Naive thymus-derived CD4-positive, alpha-beta T cell (primary cell): ENCODE measurements around the gene TEX22. TPM values are rescaled to one million over a fixed set of nuclear protein-coding genes. Genes with fewer than 3 reads are reported as not detected.
A peak's percentile ranks its signal among the peaks of the same experiment; 100 is the strongest.

Experiments
- ATAC-seq: fragments of 150-1000 bp; cut with Tn5 transposase; 2 replicates; pipeline ENCODE4 v1.10.0; 2021; ENCODE audit warnings: mild to moderate bottlenecking, moderate library complexity
- CTCF ChIA-PET: fragments of 350-600 bp; sonication (Branson Sonifier 250); formaldehyde crosslinking; loops from one replicate; lab custom pipeline; 2021; ENCODE audit warnings: antibody characterized with exemption; lab: Charles Lee
- POLR2A ChIA-PET: fragments of 350-600 bp; sonication (Branson Sonifier 250); formaldehyde crosslinking; loops from one replicate; lab custom pipeline; 2021; ENCODE audit warnings: antibody characterized with exemption, inconsistent platforms; lab: Charles Lee
- DNase-seq, 9 donors: peaks; one replicate each; pipeline versions ENCODE4 v3.0.0 to v3.0.0-alpha.2; 2020 to 2022; ENCODE audit warnings: mixed read lengths in 1 of 9
- H3K27ac ChIP-seq: one replicate; pipeline ENCODE4 v1.7.0; 2013; ENCODE audit warnings: mild to moderate bottlenecking, low read depth, low read length, moderate library complexity
- H3K27me3 ChIP-seq, 2 donors: one replicate each; pipeline ENCODE4 v1.7.0; 2013; ENCODE audit warnings: low read length in 2 of 2, mild to moderate bottlenecking in 2 of 2, moderate library complexity in 2 of 2; ENCODE audit not compliant: control insufficient read depth in 2 of 2, insufficient read depth in 2 of 2
- H3K36me3 ChIP-seq, 3 experiments: 1 replicate in 2 of 3; 2 replicates in 1 of 3; pipeline ENCODE4 v1.7.0; 2013; ENCODE audit warnings: low read length in 3 of 3, mild to moderate bottlenecking in 3 of 3, moderate library complexity in 1 of 3; ENCODE audit not compliant: insufficient read depth in 3 of 3, control insufficient read depth in 2 of 3
- H3K4me1 ChIP-seq, 2 donors: one replicate each; pipeline ENCODE4 v1.7.0; 2013; ENCODE audit warnings: low read length in 2 of 2, mild to moderate bottlenecking in 2 of 2, moderate library complexity in 1 of 2; ENCODE audit not compliant: control insufficient read depth in 2 of 2, insufficient read depth in 2 of 2
- H3K4me3 ChIP-seq: 2 replicates; pipeline ENCODE4 v1.7.0; 2013; ENCODE audit warnings: mild to moderate bottlenecking, low read length
- H3K9me3 ChIP-seq, 3 experiments: 1 replicate in 2 of 3; 2 replicates in 1 of 3; pipeline ENCODE4 v1.7.0; 2013; ENCODE audit warnings: low read length in 3 of 3; ENCODE audit not compliant: control insufficient read depth in 2 of 3
- H3K27ac Mint-ChIP-seq, 9 donors: one replicate each; pipeline ENCODE4 v1.8.0; 2020 to 2022; ENCODE audit warnings: mixed read lengths in 9 of 9, mild to moderate bottlenecking in 8 of 9, moderate library complexity in 5 of 9, inconsistent platforms in 2 of 9
- H3K27me3 Mint-ChIP-seq, 5 donors: one replicate each; pipeline ENCODE4 v1.8.0; 2021 to 2022; ENCODE audit warnings: mixed read lengths in 5 of 5, mild to moderate bottlenecking in 1 of 5
- H3K36me3 Mint-ChIP-seq, 5 donors: one replicate each; pipeline ENCODE4 v1.8.0; 2020 to 2022; ENCODE audit warnings: mixed read lengths in 5 of 5, mild to moderate bottlenecking in 3 of 5, inconsistent platforms in 1 of 5
- H3K4me1 Mint-ChIP-seq, 7 donors: one replicate each; pipeline ENCODE4 v1.8.0; 2020 to 2022; ENCODE audit warnings: mixed read lengths in 7 of 7, mild to moderate bottlenecking in 3 of 7, inconsistent platforms in 1 of 7
- H3K4me3 Mint-ChIP-seq, 10 donors: one replicate each; pipeline ENCODE4 v1.8.0; 2020 to 2022; ENCODE audit warnings: mild to moderate bottlenecking in 10 of 10, mixed read lengths in 10 of 10, moderate library complexity in 6 of 10, inconsistent platforms in 2 of 10
- H3K9me3 Mint-ChIP-seq, 11 donors: one replicate each; pipeline ENCODE4 v1.8.0; 2020 to 2022; ENCODE audit warnings: mixed read lengths in 11 of 11, mild to moderate bottlenecking in 4 of 11, inconsistent platforms in 1 of 11, moderate library complexity in 1 of 11
- intact Hi-C, 2 donors: fragments of 100-400 bp; cut with micrococcal nuclease; formaldehyde crosslinking; loops; one replicate each; pipeline ENCODE4 v1.15.1; 2023
- polyA plus RNA-seq, 2 donors: library from polyadenylated mRNA; unstranded; fragments of 300-500 nt; fragmentation: Illumina TruSeq; gene quantifications; one replicate each; pipeline ENCODE4 v1.2.3, GENCODE V29; 2021
- total RNA-seq, 6 experiments: library from RNA in 5 of 6; stranded (reverse) in 5 of 6; gene quantifications; 1 replicate in 5 of 6; 2 replicates in 1 of 6; pipeline ENCODE4 v1.2.3 and lab custom pipeline; 2021 to 2026

The TEX22 gene
- total and polyA plus RNA-seq, 7 experiments from 2014 or later: 0.21 to 10.5 (median 2.4) TPM

DNA sequence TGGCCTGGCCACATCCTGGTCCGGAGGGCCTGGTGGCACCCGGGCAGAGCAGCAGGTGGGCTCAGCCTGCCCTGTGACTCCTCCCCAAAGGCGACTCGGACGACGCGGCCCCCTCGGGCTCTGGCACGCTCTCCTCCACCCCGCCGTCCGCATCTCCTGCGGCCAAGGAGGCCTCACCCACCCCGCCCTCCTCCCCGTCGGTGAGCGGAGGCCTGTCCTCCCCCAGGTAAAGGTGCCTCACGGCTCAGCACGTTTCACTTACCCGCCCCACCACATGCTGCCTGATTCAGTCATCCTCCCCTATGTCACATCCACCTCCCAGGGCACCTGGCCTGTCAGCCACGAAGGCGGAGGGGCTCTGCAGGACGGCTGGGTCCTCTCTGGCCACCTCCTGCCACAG, 6.8 kb upstream of the TEX22 start:
- no peak for DNase-seq
- Histone ChIP-seq H3K4me1 (no peaks in the 10 kb centered on the region), H3K27ac (no peak overlapping the region), H3K9me3 (no peaks in the 10 kb centered on the region), H3K36me3 (peaks cover 0 to 3% (median 0%) of the 10 kb centered on the region in 3 experiments), H3K4me3 (no peak overlapping the region), H3K27me3 (no peaks in the 10 kb centered on the region)
- no peaks in the 10 kb centered on the region for H3K9me3 Mint-ChIP-seq
- no peaks in the 10 kb centered on the region for H3K36me3 Mint-ChIP-seq
- CTCF ChIA-PET: no interaction called here
- POLR2A ChIA-PET: no interaction called here
- no peaks in the 10 kb centered on the region for H3K27me3 Mint-ChIP-seq
- intact Hi-C loops: no loop called here
- H3K4me3 Mint-ChIP-seq: no peak overlapping the region
- no peak for ATAC-seq
- H3K4me1 Mint-ChIP-seq: peaks cover 0 to 7% (median 4%) of the 10 kb centered on the region in 7 donors
- H3K27ac Mint-ChIP-seq: no peak overlapping the region

DNA sequence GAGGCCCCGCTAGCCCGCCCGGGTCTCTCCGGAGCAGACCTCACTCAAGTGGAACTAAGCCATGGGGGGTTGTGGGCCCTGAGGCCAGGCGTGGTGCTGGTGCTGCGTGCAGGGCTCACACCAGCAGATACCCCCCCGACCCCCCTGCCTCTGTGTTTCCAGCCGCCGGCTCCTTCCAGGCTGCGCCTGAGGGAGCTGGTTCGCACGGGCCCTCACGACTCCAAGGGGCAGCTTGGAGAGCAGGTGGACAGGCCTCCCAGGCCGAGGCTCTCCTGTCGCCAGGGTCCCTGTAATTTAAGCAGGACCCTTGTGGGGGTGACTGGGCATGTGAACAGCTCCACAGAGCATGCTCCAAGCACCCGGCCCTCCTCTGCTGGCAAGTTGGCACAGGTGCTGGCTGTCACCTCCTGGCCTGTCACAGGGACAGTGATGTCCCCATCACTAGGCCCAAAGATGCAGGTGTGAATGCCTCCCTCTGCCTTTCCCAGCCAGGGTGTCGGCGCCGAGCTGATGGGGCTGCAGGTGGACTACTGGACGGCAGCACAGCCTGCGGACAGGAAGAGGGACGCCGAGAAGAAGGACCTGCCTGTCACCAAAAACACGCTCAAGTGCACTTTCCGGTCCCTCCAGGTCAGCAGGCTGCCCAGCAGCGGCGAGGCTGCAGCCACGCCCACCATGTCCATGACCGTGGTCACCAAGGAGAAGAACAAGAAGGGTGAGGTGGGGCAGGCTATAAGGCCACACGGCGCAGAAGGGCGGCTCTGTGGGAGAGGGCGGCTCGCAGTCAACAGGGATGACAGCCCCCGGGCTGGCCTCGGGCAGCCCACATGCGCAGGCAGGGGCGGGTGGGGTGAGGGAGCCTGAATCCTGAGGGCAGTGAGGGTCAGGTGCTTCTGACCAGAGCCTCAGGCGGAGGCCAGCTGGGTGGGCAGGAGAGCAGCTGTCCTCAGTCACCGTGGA, 5.9 kb upstream of the TEX22 start:
- ChIA-PET CTCF (no interaction called here), POLR2A (no interaction called here)
- Mint-ChIP-seq H3K36me3 (no peaks in the 10 kb centered on the region), H3K27ac (no peak overlapping the region), H3K9me3 (no peaks in the 10 kb centered on the region), H3K4me1 (peaks cover 0 to 12% (median 4%) of the 10 kb centered on the region in 7 donors), H3K27me3 (no peaks in the 10 kb centered on the region), H3K4me3 (no peak overlapping the region)
- intact Hi-C loops: no loop called here
- ATAC-seq (no peak), DNase-seq (no peak)
- H3K9me3 ChIP-seq: no peaks in the 10 kb centered on the region
- no peaks in the 10 kb centered on the region for H3K27me3 ChIP-seq
- H3K36me3 ChIP-seq: peaks cover 0 to 3% (median 0%) of the 10 kb centered on the region in 3 experiments
- no peak overlapping the region for H3K27ac ChIP-seq
- H3K4me1 ChIP-seq: peaks cover under 1% of the 10 kb centered on the region in 2 donors
- H3K4me3 ChIP-seq: no peak overlapping the region

GRCh38 chr14:105393151-105393550, 5.2 kb upstream of the TEX22 start:
- H3K27me3 Mint-ChIP-seq: no peaks in the 10 kb centered on the region
- peaks cover 6% of the 10 kb centered on the region in 2 donors for H3K4me1 ChIP-seq
- H3K9me3 ChIP-seq: no peaks in the 10 kb centered on the region
- H3K27ac Mint-ChIP-seq: no peak overlapping the region
- DNase-seq: no peak
- H3K4me3 ChIP-seq: no peak overlapping the region
- POLR2A ChIA-PET: no interaction called here
- H3K27me3 ChIP-seq: no peaks in the 10 kb centered on the region
- H3K4me3 Mint-ChIP-seq: no peak overlapping the region
- intact Hi-C loops: no loop called here
- no peaks in the 10 kb centered on the region for H3K9me3 Mint-ChIP-seq
- H3K27ac ChIP-seq: no peak overlapping the region
- H3K4me1 Mint-ChIP-seq: peaks cover 0 to 17% (median 9%) of the 10 kb centered on the region in 7 donors
- CTCF ChIA-PET: no interaction called here
- no peak for ATAC-seq
- H3K36me3 ChIP-seq: peaks cover 0 to 3% (median 0%) of the 10 kb centered on the region in 3 experiments
- H3K36me3 Mint-ChIP-seq: no peaks in the 10 kb centered on the region

- Mint-ChIP-seq H3K27ac (no peak overlapping the region), H3K9me3 (no peaks in the 10 kb centered on the region)
- H3K4me3 ChIP-seq: no peak overlapping the region
These were observed 3.4 kb upstream of the TEX22 start for GRCh38 chr14:105394714-105395537.

GRCh38 chr14:105395538-105395854, 2.8 kb upstream of the TEX22 start:
- H3K4me3 Mint-ChIP-seq: no peak overlapping the region
- CTCF ChIA-PET: interaction anchor here (0.6 kb wide), 1 partner anchor 117 kb away, joined by 3 read pairs; no protein-coding TSS in a partner anchor

More at GRCh38 chr14:105394714-105395537, 3.4 kb upstream of the TEX22 start:
- intact Hi-C loops: no loop called here
- CTCF ChIA-PET: interaction anchor here (0.6 kb wide), 1 partner anchor 116 kb away, joined by 3 read pairs; no protein-coding TSS in a partner anchor
- Histone ChIP-seq H3K27me3 (no peaks in the 10 kb centered on the region), H3K36me3 (peaks cover 0 to 9% (median 4%) of the 10 kb centered on the region in 3 experiments), H3K4me1 (peaks cover 18 to 19% of the 10 kb centered on the region in 2 donors), H3K27ac (no peak overlapping the region), H3K9me3 (peaks cover 0 to 1% (median 0%) of the 10 kb centered on the region in 3 experiments)
- peaks cover 0 to 4% (median 0%) of the 10 kb centered on the region in 5 donors for H3K36me3 Mint-ChIP-seq
- DNase-seq (no peak), ATAC-seq (no peak)
- POLR2A ChIA-PET: interaction anchor here (0.7 kb wide), 1 partner anchor 20 kb away, joined by 3 read pairs; no protein-coding TSS in a partner anchor
- H3K4me3 Mint-ChIP-seq: no peak overlapping the region
- peaks cover 0 to 28% (median 14%) of the 10 kb centered on the region in 7 donors for H3K4me1 Mint-ChIP-seq
- no peaks in the 10 kb centered on the region for H3K27me3 Mint-ChIP-seq

DNA sequence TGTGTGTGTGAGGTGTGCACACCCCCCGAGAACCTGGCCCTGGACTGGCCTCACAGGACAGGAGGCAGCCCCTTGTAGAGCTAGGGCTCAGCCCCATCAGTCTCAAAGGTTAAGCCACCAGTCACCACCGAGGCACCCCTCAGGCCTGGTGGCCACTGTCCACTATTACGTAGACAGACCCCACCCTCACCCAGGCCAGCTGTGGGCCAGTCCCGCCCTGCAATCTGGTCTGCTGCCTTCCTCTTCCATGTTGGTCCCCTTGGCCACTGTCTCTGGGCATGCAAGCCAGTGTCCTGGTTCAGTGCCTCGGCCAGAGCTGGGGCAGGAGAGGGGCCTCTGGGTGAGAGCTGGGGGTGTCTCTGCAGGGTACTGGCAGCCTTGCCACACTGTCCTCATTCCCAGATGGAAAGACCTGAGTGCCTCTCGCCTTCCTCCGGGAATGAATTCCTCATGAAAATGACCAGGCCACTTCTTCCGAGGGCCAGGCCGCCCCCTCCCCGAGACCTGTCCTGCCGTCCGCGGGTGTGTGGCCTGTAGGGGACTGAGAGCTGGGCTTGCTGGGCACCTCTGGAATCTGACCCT, 897 bp upstream of the TEX22 start:
- H3K4me1 Mint-ChIP-seq: peaks cover 0 to 22% (median 11%) of the 10 kb centered on the region in 7 donors
- peaks cover 20 to 23% of the 10 kb centered on the region in 2 donors for H3K4me1 ChIP-seq
- intact Hi-C loops: no loop called here

More at GRCh38 chr14:105395538-105395854, 2.8 kb upstream of the TEX22 start:
- peaks cover 0 to 4% (median 4%) of the 10 kb centered on the region in 11 donors for H3K9me3 Mint-ChIP-seq
- intact Hi-C loops: no loop called here
- peaks cover 4 to 9% (median 4%) of the 10 kb centered on the region in 5 donors for H3K36me3 Mint-ChIP-seq
- Histone ChIP-seq H3K9me3 (peaks cover 0 to 7% (median 0%) of the 10 kb centered on the region in 3 experiments), H3K27me3 (no peaks in the 10 kb centered on the region), H3K4me3 (no peak overlapping the region), H3K4me1 (peaks cover 20 to 23% of the 10 kb centered on the region in 2 donors), H3K36me3 (peaks cover 0 to 14% (median 4%) of the 10 kb centered on the region in 3 experiments), H3K27ac (no peak overlapping the region)
- peaks cover 0 to 23% (median 11%) of the 10 kb centered on the region in 7 donors for H3K4me1 Mint-ChIP-seq
- no peak overlapping the region for H3K27ac Mint-ChIP-seq
- ATAC-seq (no peak), DNase-seq (no peak)
- H3K27me3 Mint-ChIP-seq: no peaks in the 10 kb centered on the region
- POLR2A ChIA-PET: no interaction called here

More for the DNA sequence above, 897 bp upstream of the TEX22 start:
- peaks cover 12 to 24% (median 15%) of the 10 kb centered on the region in 5 donors for H3K36me3 Mint-ChIP-seq
- ChIA-PET POLR2A (interaction anchor here (0.7 to 1.6 kb wide), 4 partner anchors 12 to 92 kb away, joined by 3 to 6 read pairs (median 4); no protein-coding TSS in a partner anchor), CTCF (interaction anchor here (2.0 kb wide), 1 partner anchor 83 kb away, joined by 5 read pairs; no protein-coding TSS in a partner anchor)
- H3K27me3 ChIP-seq: no peaks in the 10 kb centered on the region
- peak overlapping the region; percentile 87 for H3K27ac ChIP-seq
- DNase-seq: no peak
- ATAC-seq: no peak
- peak overlapping the region; percentile 57 to 92 (median 86) for H3K27ac Mint-ChIP-seq
- H3K9me3 ChIP-seq: peaks cover 0 to 12% (median 0%) of the 10 kb centered on the region in 3 experiments
- peaks cover 0 to 21% (median 4%) of the 10 kb centered on the region in 3 experiments for H3K36me3 ChIP-seq
- H3K4me3 Mint-ChIP-seq: peak overlapping the region; percentile 76 to 95 (median 81)
- H3K27me3 Mint-ChIP-seq: no peaks in the 10 kb centered on the region
- peaks cover 4 to 24% (median 14%) of the 10 kb centered on the region in 11 donors for H3K9me3 Mint-ChIP-seq
- peak overlapping the region; percentile 63 for H3K4me3 ChIP-seq
